HPDE6-E6E7 (cell line): ENCODE measurements around the gene GRM3.
"Not testable (repeated sequence)": the region's sequence is repeated elsewhere in the genome, so short reads cannot be mapped to it uniquely, and the experiment has no call there.

Experiments used
- DNase-seq: peaks from one replicate; pipeline ENCODE4 v3.0.0; 2011; ENCODE audit warnings: missing footprints; ENCODE audit errors: extremely low spot score

The GRM3 gene

DNA sequence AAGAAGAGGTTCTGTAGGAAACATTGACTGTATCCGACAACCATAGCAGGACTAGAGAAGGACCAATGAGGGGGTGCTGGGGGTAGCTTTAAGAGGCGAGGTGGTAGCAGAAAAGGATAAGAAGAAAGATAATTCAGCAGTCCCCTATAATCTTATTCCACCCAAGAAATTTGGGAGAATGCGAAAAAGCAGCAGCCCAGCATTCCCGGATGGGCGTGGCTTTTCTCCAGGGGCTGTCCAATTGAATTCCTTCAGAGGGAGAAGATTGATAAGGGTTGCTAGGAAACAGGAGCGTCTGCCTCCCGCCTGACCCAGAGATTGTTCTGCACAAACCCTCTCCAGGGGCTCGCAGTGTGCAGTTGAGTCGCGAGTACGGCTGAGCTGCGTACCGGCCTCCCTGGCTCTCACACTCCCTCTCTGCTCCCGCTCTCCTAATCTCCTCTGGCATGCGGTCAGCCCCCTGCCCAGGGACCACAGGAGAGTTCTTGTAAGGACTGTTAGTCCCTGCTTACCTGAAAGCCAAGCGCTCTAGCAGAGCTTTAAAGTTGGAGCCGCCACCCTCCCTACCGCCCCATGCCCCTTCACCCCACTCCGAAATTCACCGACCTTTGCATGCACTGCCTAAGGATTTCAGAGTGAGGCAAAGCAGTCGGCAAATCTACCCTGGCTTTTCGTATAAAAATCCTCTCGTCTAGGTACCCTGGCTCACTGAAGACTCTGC is at the start of gene GRM3:
TSS of gene GRM3 (plus strand) at position 349 of the 721 bp plus-strand sequence. CDS start 121,237 bp downstream, outside the sequence.
- DNase-seq, result no peak

DNA sequence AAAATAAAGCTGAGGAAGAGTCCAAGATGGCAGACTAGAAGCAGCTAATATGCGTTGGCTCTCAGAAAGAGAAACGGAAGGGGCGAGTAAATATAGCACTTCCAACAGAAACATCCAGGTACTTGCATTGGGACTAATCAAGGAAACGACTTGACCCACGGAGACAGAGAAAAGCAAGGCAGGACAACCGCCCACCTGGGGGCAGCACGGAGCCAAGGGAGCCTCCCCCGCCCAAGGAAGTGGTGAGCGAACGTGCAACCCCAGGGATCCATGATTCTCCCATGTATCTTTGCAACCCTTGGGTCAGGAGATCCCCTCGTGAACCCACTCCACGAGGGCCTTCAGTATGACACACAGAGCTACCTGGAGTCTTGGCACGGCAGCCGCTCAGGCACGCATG is 45.4 kb upstream of the GRM3 start:
- DNase-seq, result no peak

DNA sequence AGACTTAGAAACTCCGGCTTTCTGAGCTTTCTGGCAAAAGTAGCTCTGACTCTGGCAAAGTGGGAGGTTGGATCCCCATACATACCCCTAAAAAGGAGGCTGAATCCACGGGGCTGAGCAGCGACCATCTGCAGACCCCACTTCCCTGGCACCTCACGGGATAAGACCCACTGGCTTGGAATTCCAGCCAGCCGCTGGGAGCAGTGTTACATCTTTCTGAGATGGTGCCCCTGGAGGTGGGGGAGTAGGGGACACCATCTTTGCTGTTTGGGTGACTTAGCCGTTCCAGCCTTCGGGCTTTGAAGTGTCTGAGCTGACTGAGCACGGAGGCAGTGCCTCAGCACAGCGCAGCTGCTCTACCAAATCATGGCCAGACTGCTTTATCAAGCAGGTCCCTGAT is 45.0 kb upstream of the GRM3 start:
- no peak for DNase-seq

DNA sequence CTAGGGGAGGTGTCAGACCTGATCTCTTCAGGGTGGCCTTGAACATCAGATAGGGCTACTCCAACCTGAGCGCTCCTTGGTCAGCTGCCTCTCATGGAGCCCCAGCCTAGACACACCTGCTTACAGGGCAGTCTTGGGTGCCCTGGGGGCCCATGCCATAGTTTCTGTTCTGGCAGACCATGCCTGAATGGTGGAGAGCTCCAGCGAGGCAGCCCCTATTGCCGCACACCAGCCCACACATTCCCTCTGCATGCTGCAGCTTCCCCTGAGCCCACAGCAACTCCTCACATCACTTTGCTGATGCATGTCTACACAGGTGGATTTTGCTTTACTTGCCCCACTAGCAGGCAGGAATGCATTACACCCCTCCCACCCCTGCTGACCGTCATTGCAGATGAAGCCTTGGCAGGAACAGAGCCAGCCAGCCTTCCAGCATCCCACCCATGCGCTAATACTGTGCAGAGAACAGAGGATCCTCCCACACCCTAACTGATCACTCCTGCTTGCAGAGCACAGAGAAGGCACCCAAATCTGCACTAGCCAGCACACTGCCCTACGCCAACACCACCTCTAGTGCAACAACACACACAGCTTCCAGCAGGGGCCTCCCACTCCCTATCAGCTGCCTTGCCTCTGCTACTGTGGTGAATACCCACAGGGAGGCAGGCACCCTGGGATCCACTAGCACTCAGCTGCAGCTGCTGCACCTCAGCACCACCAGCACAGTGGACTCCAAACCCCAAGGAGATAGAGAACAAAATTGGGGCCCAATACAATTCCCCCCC is 43.0 kb upstream of the GRM3 start:
- no peak for DNase-seq

DNA sequence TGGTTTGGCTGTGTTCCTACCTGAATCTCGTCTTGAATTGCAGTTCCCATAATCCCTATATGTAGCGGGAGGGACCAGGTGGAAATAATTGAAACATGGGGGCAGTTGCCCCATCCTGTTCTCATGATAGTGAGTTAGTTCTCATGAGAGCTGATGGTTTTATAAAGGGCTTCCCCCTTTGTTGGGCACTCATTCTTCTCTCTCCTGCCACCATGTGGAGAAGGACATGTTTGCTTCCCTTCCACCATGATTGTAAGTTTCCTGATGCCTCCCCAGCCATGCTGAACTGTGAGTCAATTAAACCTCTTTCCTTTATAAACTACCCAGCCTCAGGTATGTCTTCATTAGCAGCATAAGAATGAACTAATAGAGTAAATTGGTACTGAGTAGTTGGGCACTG is 28.0 kb upstream of the GRM3 start:
- not testable (repeated sequence) for DNase-seq

DNA sequence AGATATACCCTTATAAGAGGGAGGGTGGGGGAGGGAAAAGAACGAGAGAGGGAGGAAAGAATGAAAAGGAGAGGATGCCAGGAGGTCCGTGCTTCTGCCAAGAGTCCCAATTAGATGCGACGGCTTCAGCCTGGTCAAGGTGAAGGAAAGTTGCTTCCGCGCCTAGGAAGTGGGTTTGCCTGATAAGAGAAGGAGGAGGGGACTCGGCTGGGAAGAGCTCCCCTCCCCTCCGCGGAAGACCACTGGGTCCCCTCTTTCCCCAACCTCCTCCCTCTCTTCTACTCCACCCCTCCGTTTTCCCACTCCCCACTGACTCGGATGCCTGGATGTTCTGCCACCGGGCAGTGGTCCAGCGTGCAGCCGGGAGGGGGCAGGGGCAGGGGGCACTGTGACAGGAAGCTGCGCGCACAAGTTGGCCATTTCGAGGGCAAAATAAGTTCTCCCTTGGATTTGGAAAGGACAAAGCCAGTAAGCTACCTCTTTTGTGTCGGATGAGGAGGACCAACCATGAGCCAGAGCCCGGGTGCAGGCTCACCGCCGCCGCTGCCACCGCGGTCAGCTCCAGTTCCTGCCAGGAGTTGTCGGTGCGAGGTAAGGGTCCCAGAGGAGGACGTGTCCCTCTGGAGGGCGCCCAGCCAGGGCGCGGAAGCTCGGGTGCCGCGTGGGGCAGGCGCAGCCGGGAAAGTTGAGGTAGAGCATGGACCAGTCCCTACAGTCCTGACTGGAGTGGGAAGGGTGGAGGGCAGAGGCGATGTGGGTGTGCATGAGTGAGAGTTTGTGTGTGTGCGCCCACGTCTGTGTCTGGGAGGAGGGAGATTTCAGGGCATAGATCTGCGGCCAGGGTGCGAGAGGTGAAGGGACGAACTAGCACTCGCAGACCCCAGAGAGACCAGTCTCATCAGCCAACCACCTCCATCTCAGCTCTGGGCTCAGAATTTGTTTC is 844 bp downstream of the GRM3 start:
- DNase-seq, result no peak

DNA sequence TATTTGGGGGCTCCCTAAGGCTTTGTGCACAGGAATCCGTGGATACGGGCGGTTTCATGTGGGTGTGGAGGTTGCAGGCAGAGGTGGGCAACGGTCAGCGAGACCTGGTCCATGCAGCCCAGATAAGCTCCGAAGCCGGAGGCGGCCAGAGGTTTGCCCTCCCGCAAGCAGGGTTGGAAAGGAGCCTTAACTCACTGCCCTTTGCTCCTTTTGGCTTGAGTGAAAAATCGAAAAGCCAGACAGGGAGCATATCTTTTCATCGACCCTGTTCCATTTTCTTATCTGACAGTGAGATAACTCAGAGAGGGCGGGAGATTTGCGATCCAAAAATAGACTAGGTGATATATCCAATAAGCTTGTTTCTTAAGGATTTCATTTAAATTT is 1.5 kb downstream of the GRM3 start:
- no peak for DNase-seq

DNA sequence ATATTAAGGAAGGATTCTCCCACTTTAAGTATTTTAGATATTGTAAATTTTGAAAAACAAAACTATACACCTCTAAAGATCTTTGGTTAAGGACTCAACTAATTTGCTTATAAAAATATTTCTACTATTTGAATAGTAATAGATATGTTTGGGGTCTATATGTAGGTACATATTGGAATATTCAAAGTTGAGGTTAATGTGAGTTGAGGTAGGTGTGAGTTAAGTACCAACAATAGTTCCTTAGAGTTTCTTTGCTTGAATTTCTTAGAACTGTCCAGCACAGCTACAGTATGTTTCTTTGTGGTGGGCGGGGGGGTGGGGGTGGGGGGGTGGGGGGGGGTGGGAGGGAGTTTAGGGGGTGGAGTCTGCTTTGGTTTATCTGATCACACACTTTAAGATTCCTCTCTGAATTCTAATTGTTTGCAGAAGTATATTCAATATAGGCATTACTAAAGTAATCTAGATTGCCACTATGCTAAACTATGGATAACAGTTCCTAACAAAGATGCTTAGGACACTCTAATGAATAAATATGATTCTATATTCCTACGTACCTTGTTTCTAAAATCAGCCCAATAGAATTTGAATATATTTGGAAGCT is 2.1 kb downstream of the GRM3 start:
- DNase-seq, result no peak

DNA sequence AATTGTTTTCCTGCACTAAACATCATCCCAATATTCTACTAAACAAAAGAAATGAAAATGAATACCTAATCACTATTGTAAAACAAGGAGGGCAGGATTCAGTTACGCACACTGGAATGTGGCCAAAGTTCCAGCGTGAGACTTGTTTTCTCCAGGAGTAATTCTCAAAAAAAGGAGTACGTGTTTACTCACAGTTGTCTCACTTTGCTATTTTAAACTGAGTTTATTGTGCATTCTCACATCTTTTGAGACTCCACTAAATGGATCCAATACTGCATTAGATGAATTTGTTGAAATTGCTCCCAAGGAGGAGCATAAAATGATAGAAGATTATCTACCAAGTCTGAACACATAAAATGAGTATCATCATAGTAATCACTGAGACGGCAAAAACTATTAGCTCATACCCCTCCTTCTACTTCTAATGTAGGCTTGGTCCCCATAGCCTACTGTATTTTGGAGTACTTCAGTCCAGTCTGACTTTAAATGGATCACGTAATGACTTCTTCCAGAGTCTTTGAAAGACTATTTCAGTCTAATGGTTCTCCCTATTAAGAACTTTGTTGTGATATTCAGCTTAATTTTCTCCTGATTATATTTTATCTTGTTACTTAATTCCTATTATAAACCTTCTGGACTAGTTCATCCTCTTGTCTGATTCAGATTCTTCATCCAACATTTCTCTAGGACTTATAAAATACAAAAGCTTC is 3.8 kb downstream of the GRM3 start:
- DNase-seq, result no peak

DNA sequence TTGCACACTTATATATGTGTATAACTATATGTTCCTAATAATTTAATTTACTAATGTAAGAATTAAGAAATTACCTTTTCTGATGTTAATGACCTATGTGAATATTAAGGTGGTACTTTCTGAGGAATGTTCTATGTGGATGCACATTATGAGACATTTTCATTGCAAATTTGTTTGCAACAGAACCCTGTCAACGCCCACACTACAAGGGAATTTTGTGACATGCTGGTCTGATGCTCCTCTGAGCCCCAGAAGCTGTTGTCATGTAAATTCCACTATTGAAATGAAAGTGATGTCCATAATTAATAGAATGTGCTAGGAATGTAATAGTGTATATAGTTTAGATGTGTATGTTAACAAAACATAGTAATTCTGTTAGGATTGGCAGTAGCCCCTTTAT is 4.5 kb downstream of the GRM3 start:
- DNase-seq, result no peak

DNA sequence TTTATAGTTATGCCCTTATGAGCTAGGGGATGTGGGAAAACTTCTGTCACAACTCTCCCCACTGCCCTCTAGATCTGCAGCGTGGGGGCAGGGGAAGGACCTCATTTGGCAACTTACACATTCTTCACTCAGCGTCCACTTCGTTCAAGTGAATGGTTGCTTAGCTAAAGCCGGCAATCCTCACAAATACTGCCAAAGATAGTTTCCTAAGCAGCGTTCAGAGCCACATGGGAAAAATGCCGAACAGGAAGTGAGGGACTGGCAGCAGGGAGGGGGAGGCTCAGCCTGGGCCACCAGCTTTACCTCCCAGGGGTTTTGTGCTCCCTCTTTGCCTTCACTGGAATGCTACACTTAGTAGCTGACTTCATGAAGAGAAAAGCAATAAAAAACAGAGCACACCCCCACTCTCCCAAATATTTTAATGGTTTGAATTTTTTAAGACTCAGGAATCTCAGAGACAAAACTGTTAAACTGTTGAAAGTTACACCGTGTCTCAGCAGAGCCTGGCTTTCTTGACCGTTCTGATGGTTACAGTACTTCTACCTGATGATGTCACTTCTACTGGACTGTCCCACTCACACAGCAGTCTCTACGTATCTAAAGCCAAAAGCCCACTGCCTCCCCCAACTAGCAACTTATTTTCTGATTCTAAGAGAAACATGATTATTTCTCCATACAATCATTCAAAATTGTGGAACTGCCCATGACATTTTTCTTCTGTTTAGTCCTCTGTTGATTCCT is 10.4 kb downstream of the GRM3 start:
- no peak for DNase-seq

DNA sequence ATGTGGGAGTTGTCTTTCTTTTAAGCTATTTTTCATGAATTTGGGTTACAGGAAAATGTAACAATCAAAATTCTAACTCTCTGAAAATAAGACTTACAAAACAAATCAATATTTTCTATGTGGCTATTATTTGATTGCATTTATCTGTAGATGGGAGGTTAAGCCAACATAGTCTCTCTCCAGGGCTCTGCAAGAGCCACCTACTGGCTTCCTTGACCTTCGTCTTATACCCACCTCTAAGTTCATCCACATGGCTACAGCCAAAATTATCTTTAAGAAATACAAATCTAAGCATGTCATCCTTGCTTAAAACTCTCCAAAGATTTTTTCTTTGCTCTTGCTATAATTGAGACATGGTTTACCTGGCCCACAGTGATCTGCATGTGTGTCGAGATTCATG is 14.2 kb downstream of the GRM3 start:
- DNase-seq, result no peak

DNA sequence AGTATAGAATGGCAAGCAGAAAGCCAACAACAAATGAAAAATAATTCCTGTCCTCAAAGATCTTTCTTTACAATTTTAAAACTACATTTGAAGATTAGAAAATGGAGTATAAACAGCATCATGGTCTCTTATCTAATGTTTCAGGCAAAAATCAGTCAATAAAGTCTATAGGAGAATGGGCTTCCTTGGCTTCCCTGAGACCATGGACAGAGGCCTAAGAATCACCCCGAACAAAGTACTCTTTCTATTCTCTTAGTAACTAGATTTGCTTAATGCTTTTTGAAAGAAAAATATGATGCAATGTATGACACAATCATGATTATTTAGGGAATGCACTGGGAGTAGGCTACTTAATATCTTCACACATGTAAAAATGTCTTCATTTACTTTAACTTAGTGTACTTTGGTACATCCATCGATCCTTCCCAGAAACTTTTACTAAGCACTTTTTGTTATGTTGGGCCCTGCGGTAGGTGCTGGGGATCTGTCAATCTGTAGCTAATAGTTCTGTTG is 17.3 kb downstream of the GRM3 start:
- DNase-seq, result no peak

DNA sequence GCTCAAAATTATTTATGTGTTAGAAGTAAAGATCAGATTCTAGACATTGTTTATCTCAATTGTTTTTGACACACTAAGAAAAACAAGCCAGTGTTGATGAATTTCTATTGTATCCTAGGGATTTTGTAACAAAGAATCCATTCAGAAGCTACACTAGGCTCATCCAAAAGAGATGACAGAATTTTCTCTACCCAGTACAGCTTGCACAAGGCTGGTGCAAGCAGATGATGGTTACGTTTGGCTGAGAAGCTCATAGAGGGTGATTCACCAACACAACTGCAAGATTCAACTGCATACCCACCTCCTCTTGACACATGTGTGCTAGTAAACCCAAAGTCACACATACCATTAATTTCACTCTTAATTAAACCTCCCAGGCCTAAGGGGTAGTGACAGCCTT is 20.8 kb downstream of the GRM3 start:
- DNase-seq, result no peak

DNA sequence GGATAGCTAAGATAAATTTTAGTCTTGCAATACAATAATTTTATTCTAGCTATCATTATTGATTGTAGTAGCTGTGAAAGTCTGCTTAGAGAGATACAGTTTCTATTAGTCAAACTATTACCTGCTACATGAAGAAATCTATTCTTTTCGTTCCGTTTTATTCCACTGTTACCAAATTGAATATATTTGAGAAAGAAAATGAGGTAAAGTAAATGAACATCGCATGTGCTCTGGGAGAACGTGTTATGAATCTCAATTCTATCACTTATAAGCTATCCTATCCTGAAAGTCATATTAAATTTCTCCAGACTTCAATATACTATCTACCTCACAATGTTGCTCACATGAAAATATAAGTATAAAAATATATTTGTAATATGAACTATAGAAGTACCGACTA is 21.3 kb downstream of the GRM3 start:
- DNase-seq, result no peak

DNA sequence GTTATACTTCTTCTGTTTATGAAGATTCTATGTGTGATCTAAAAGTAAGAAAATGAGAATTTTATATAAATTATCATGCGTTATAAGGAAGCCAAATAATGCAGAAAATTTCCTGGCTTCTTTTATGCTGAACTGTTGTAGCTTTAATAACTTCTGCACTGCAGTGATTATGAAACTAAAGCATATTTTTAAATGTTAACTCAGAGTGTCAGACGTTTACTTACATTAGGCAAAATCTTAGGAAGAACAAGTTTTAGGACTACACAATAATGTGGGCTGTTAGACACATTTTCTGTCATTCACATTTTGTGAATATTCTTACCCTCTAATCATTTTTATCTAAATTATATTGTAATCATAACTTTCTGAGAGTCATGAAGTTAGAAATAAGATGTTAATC is 22.0 kb downstream of the GRM3 start:
- DNase-seq, result no peak

DNA sequence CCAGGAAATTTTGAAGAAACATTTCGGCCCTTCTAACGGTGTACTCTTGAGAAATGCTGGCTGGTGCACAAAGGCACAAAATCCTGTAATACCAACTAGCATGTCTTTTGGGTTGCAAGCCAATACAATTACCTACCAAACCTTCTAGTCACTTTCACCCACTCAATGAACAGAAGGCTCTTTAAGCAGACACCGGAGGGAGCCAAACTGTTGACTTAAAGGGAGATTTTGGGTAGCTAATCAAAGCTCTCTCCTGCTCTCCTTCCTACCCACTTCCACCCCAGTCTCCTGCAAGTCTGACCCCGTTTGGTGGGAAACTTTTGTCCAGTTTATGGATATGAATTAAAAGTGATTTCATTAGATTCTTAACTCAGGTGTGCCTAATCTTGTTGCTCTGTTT is 24.0 kb downstream of the GRM3 start:
- DNase-seq, result no peak

DNA sequence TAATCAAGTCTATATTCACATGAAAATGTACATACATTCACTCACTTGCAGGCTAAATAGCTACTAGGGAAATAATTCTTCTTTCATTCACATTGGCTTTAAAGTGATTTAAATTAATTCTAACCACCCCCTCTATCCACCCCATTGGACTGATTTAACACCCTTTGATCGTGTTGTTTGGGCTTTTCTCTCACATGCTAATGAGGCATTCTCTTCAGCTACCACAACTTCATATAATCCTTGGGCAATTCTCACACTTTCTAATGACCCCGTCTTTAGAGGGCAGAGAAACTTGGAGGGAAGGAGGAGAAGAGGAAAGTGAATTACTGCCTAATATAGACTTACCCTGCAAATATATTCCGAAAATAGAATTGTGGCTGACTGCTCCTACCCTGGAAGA is 24.6 kb downstream of the GRM3 start:
- DNase-seq, result no peak

DNA sequence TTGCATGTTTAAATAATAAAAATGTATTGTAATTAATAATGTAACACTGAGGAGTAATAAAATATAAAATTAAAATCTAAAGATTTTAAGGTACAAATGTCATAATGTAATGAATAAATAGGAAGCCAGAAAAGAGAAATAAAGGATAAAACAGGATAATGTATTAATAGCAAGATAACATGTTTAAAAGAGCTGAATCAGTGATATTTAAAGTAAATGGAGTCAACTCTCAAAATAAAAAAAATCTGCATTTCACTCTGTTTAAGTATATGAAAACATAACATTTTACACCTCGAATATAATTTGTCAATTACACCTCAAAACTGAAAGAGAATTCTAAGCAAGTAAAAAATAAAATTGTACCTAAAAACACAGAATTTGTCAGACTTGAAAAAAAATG is 44.1 kb downstream of the GRM3 start:
- DNase-seq, result no peak

DNA sequence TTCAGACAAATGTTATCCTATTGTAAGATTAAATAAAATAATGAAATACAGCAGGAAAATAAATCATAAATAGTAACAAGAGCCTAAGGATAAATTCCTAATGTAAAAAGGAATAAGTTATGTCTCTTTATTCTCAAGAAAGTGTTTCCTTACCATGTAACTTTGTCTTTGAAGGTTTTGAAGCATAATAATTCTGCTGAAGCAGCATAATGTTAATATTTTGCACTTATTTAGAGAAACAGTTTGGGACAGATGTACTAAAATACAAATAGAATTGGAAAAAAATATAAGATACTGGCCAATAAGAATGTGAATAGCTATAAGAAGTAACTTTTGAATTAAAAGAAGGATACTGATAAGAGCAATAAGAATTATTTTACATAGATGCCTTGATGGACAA is 45.7 kb downstream of the GRM3 start:
- no peak for DNase-seq
